NOMO-1 treated with dmso at 0.1 percent for 144 hours (cell line): ENCODE measurements around the gene LIPC.

ENCODE experiments used
- DNase-seq: peaks from one replicate; lab custom pipeline; 2025; ENCODE audit not compliant: unreplicated experiment; lab: John Stamatoyannopoulos, UW

LIPC gene

DNA sequence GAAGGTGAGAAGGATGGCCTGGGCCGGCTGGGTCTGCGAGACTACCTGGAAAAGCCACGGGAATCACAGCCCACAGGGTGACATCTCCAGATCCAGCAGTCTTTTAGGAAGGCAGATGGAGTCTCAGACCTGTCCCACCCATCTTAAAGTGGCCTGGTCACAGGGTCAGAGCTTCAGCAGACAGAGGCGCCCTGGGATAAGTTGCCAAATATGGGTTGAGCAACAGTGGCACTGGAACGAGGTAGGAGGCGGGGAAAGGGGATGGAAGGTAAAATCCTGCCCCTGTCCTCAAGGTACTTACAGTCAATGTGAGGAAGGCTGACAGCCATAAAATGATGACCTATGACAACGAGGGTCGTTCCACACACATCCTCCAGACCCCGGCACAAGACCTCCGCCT, 80.7 kb downstream of the LIPC start:
- no peak for DNase-seq

DNA sequence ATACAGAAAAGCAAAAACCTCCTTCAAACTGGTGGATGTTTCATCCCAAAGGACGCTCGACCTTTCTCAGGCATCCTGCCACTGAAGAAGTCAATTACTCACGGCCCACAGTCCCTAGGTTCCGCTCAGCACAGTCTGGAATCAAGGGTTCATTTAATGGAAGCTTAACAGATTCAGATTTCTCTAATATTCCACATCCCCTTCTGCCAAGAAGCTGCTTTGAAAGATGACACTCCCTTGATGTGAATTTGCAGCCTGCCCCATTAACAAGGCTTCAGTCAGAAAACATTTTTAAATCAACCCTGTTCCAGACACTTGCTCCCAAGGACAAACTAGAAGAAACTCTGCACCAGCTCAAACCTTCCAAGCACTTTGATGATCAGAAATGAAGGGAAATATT, 81.2 kb downstream of the LIPC start:
- no peak for DNase-seq

DNA sequence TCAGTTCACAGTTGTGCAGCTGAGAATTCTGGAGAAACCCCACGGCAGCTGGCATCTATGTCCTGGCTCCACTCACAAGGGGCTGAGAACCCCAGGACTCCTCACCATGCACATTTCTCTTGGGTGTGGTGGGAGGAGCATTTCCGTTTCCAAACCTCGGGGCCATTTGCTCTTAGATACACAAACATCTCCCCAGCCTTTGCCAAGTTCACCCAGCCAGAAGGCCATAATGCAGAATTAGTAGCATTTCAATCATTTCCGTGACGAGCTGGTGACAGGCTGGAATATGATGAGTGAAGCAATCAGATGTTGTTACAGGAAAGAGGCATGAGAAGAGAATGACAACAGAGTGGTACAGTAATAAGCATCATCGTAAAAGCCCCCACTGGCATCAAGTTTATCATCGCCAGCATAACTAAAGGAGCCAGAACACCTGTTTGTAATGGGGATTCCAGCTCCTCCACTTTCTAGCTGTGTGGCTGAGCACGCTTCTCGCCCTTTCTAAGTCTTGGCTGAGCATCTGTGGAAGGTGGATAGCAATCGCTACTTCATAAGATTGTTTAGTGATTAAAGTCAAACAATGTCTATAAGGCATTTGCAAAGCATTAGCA, 82.0 kb downstream of the LIPC start:
- DNase-seq: no peak

GRCh38 chr15:58515807-58516206, 84.0 kb downstream of the LIPC start:
- DNase-seq: no peak

- no peak for DNase-seq
Observed at GRCh38 chr15:58517252-58517681, 85.5 kb downstream of the LIPC start.

DNA sequence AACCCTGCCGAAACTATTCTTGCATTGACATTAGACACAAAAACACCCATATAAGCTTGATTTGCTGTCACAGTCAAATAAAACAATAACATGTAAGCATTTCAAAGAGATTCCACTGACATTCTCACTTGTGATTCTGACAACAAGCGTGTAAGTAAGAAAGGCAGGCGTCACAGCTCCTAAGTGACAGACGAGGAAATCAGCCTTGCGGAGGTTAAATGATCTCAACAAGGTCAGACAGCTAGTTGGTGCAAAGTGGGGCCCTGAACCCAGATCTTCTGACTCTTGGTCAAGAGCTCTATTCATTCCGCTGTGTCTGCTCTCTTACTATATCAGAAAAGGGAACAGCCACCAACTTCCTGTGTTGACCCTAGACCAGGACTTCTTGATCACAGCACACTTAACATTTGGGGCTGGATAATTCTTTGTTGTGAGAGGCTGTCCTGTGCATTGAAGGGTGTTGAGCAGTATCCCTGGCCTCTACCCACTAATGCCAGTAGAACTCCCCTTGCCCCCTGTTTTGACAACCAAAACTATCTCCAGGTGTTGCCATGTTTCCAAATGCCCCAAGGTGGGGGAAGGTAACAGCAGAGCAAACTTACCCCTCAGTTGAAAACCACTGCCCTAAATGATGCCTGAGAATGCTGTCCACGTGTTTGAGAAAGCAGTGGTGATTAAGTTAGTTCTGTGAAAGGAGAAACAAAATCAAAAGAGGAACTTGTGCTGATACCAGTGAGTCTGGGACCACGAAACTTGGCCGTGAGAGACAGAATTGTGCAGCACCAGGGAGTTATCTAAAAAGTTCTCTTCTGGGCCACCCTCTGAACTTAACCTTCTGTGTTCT, 86.1 kb downstream of the LIPC start:
- peak; percentile 15 for DNase-seq

- DNase-seq: no peak
Observed at GRCh38 chr15:58518626-58519025, 86.8 kb downstream of the LIPC start.

DNA sequence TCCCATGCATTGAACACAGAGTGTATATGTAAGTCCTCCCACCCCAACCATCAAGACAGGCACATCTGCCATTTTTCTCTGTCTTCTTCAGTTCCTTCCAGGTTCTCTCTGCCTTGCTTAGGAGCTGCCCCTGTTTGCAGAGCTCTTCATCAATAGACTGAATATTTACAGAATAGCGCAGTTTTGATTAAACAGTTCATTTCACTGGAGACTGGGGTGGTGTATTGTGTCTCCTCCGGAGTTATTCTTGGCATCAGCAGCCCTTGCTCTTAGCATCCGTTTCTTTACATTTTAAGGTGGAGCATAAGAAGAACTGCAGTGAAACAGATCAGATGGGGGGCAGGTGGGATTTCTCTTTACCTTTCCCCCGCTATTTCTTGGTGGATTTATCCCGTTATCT, 87.7 kb downstream of the LIPC start:
- no peak for DNase-seq

GRCh38 chr15:58520464-58520863, 88.7 kb downstream of the LIPC start:
- no peak for DNase-seq

- DNase-seq: no peak
Observed at GRCh38 chr15:58520936-58521292, 89.1 kb downstream of the LIPC start.

GRCh38 chr15:58521293-58521991, 89.7 kb downstream of the LIPC start:
- DNase-seq: peak; percentile 93

DNA sequence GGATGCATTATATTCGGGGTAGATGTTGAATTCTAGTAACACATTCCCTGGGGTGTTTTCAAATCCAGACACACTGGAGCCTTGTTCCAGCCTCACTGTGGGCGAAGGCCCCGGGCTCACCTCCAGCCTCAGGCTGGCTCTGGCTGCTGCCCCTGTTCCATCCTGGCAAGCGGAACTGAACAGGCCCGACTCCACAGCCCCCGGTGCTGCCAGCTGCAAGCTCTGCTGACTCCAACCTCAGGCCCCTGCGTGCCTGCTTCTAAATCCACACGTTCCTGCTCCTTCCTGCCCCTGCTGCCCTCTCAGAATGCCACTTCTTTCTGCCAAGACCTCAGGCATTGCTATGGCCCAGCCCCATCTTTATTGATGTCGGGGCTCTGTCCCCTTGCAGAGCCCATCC, 90.6 kb downstream of the LIPC start:
- DNase-seq: no peak

DNA sequence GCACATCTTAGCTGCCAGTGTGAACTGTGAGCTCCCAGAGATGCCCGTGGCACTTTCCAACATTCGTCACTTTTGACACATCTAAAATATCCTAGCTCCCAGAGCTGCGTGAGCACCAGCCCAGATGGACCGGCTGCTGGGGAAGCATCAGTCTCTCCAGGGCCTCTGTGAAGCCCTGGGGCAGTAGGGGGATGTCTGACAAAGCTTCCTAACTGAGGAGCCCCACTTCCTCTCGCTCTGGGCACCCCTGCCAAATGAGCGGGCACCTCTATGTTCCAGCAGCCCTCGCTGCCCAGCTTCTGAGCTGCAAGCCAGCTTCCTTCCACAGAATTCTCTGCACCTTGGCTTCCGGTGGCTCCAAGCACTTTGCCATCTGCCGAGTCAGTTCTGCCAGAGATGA, 91.1 kb downstream of the LIPC start:
- DNase-seq: no peak

DNA sequence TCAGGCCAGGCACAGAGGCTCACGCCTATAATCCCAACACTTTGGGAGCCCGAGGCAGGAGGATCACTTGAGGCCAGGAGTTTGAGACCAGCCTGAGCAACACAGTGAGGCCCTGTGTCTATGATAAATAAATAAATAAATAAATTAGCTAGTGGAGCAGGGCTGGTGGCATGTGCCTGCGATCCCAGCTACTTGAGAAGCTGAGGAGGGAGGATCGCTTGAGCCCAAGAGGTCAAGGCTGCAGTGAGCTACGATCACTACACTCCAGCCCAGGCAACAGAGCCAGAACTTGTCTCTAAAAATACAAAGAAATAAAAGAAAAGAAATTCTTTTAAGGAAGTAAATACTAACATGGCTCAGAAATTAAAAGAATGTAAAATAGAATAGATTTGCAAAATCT, 91.8 kb downstream of the LIPC start:
- DNase-seq: no peak

DNA sequence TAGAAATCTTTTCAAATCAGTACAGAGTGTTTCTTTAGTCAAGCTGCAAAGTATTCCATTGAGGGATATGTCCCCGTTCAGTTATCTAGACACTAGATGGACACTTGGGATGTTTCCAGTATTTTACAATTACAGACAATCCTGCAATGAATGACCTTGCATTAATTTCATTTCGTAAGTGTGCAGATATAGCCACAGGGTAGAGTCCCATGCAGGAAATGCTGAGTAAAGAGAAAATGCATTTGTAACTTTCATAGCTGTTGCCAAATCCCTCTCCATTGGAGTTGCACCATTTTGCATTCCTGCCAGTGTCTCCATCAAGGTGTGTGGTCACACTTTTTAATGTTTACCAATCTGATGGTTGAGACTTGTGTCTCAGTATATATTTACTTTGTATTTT, 92.5 kb downstream of the LIPC start:
- DNase-seq: no peak

- no peak for DNase-seq
Observed at GRCh38 chr15:58525991-58526421, 94.2 kb downstream of the LIPC start.

- DNase-seq: peak; percentile 29
Observed at GRCh38 chr15:58526647-58527192, 94.9 kb downstream of the LIPC start.

GRCh38 chr15:58527573-58528187, 95.9 kb downstream of the LIPC start:
- no peak for DNase-seq

DNA sequence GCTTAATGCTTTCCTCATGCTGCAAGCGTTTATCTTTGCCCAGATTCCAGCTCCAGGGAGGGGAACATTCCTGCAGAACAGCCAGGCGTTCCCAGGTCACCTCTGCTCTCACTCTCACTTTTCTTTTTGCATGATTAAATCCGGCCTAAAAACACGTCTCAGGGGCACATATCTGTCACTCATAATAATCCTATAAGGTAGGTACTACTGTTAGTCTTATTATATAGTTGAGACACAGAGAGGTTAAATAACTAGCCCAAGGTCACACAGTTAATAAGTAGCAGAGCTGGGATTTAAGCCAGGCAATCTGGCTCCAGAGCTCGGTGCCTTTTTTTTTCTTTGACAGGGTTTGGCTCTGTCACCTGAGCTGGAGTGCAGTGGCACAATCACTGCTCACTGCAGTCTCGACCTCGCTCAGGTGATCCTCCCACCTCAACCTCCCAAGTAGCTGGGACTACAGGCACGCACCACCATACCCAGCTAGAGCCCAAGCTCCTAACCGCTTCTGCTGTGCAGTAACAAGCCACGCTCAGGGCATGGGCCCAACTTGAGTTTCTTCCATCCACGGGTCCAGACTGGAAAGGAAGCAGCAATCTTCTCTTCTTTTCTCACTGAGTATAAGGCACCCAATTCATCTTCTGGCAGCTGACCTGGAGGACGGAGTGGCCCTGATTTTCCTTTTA, 96.5 kb downstream of the LIPC start:
- DNase-seq: no peak

DNA sequence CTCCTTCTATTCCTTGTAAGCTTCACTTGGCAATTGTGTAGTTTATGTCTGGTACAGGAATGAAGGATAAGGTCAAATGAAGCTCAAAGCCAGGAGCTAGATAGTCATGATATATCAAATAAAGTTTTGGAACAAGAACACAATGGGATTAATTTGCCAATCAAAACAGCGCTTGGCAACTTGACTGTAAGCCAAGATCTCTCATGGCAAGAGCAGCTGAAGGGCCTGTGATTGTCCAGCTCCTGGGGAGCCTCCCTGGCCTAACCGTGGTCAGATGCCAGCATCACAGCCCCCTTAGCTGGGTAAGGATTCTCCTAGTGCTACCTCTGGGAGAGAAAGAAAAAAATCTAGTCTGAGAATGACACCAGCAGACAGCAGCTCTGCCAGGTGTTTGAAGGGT, 97.2 kb downstream of the LIPC start:
- DNase-seq: no peak

GRCh38 chr15:58530056-58530590, 98.3 kb downstream of the LIPC start:
- DNase-seq: no peak
